GM12878 (cell line): ENCODE results near the gene TYW3. TPM values are rescaled to one million over a fixed set of nuclear protein-coding genes. Genes with fewer than 3 reads are reported as not detected.

Experiments
- ATAC-seq: fragments of 200-7000 bp; cut with Tn5 transposase; 3 replicates; pipeline ENCODE4 v1.9.1; 2020; ENCODE audit warnings: mild to moderate bottlenecking, moderate library complexity
- BruUV-seq: library from RNA; stranded (reverse); fragments of 400-500 nt; replicated peaks from 2 replicates; lab custom pipeline; 2021; lab: Mats Ljungman, UMichigan
- CTCF ChIA-PET: fragments of 300-600 bp; sonication (Branson Sonifier 250); formaldehyde crosslinking; extraction: SDS; loops from one replicate; lab custom pipeline; 2021; ENCODE audit warnings: inconsistent platforms; lab: Yijun Ruan, JAX
- POLR2A ChIA-PET: fragments of 350-600 bp; formaldehyde crosslinking; extraction: SDS; loops from one replicate; lab custom pipeline; 2021; ENCODE audit warnings: inconsistent platforms; lab: Charles Lee
- RAD21 ChIA-PET: fragments of 300-600 bp; sonication (Branson Sonifier 250); formaldehyde crosslinking; loops from one replicate; lab custom pipeline; 2023; ENCODE audit warnings: antibody characterized with exemption; ENCODE audit not compliant: unreplicated experiment; lab: Charles Lee
- SMC1A ChIA-PET: fragments of 300-600 bp; sonication (Branson Sonifier 250); formaldehyde crosslinking; loops from one replicate; lab custom pipeline; 2023; ENCODE audit not compliant: unreplicated experiment, uncharacterized antibody; lab: Charles Lee
- DNase-seq: peaks from one replicate; pipeline ENCODE4 v3.0.0-alpha.2; 2011; ENCODE audit warnings: low read depth, low spot score
- FAIRE-seq: peaks from 3 replicates; lab custom pipeline; 2011; peaks lifted over from hg19 to GRCh38; lab: Jason Lieb, UNC
- H2AFZ ChIP-seq: 2 replicates; pipeline ENCODE4 v1.6.0; 2011; ENCODE audit warnings: low read depth, low read length, control low read depth; ENCODE audit not compliant: control insufficient read depth
- H3K27ac ChIP-seq: 2 replicates; pipeline ENCODE4 v1.5.1; 2011; ENCODE audit warnings: control low read depth; ENCODE audit not compliant: control insufficient read depth, insufficient read depth
- H3K27me3 ChIP-seq, 2 experiments: replicated peaks in 1 of 2; 2 replicates each; pipeline versions ENCODE4 v1.6.0 to v1.6.1; 2011; ENCODE audit warnings: low read length in 1 of 2; ENCODE audit not compliant: control insufficient read depth in 2 of 2, insufficient read depth in 2 of 2
- H3K36me3 ChIP-seq, 2 experiments: 2 replicates each; pipeline ENCODE4 v1.5.1; 2011; ENCODE audit warnings: low read length in 1 of 2; ENCODE audit not compliant: control insufficient read depth in 2 of 2, insufficient read depth in 2 of 2
- H3K4me1 ChIP-seq: 2 replicates; pipeline ENCODE4 v1.6.1; 2011; ENCODE audit warnings: mild to moderate bottlenecking, low read length, moderate library complexity, mixed read lengths; ENCODE audit not compliant: control insufficient read depth, insufficient read depth
- H3K4me2 ChIP-seq: 2 replicates; pipeline ENCODE4 v1.6.0; 2011; ENCODE audit warnings: control low read depth; ENCODE audit not compliant: control insufficient read depth, insufficient read depth
- H3K4me3 ChIP-seq: fragments of 200-600 bp; sonication (generic); 2 replicates; pipeline ENCODE4 v1.5.1; 2016
- H3K79me2 ChIP-seq: 2 replicates; pipeline ENCODE4 v1.6.0; 2011; ENCODE audit warnings: low read length; ENCODE audit not compliant: control insufficient read depth, insufficient read depth
- H3K9ac ChIP-seq: 2 replicates; pipeline ENCODE4 v1.8.0; 2011; ENCODE audit warnings: low read length, control low read depth, mixed read lengths; ENCODE audit not compliant: control insufficient read depth, insufficient read depth
- H3K9me3 ChIP-seq: replicated peaks from 3 replicates; pipeline ENCODE4 v1.5.1; 2011; ENCODE audit warnings: mild to moderate bottlenecking, low read length; ENCODE audit not compliant: control insufficient read depth, insufficient read depth
- H4K20me1 ChIP-seq: 2 replicates; pipeline ENCODE4 v1.6.0; 2011; ENCODE audit not compliant: control insufficient read depth, insufficient read depth
- ATF2 ChIP-seq: IDR thresholded peaks from 2 replicates; pipeline ENCODE4 v1.6.1; 2012; ENCODE audit warnings: low read length, inconsistent platforms
- ATF7 ChIP-seq: fragments of 450-650 bp; IDR thresholded peaks from 2 replicates; pipeline ENCODE4 v1.6.1; 2016; ENCODE audit warnings: low read depth, mild to moderate bottlenecking
- BHLHE40 ChIP-seq, 2 experiments: fragments of 450-650 bp in 1 of 2; IDR thresholded peaks; 2 replicates each; pipeline ENCODE4 v1.6.1; 2011 to 2017; ENCODE audit warnings: low read depth in 2 of 2, borderline replicate concordance in 1 of 2, improper control_type of control experiment in 1 of 2, low read length in 1 of 2, mild to moderate bottlenecking in 1 of 2
- DPF2 ChIP-seq: fragments of 450-650 bp; IDR thresholded peaks from 2 replicates; pipeline ENCODE4 v1.6.1; 2017; ENCODE audit warnings: mild to moderate bottlenecking
- FOXK2 ChIP-seq: fragments of 450-650 bp; IDR thresholded peaks from 2 replicates; pipeline ENCODE4 v1.6.1; 2017; ENCODE audit warnings: mild to moderate bottlenecking, moderate library complexity
- GATAD2B ChIP-seq: fragments of 450-650 bp; conservative IDR thresholded peaks from 2 replicates; pipeline ENCODE4 v1.6.1; 2017; ENCODE audit warnings: low read depth, mild to moderate bottlenecking, moderate library complexity
- HSF1 ChIP-seq: fragments of 150-350 bp; IDR thresholded peaks from 2 replicates; pipeline ENCODE4 v1.6.1; 2014; ENCODE audit warnings: mild to moderate bottlenecking, low read depth, low read length
- IKZF1 ChIP-seq: fragments of 450-650 bp; conservative IDR thresholded peaks from 2 replicates; pipeline ENCODE4 v1.6.1; 2017; ENCODE audit warnings: antibody characterized with exemption, mild to moderate bottlenecking
- MTA2 ChIP-seq: fragments of 450-650 bp; IDR thresholded peaks from 2 replicates; pipeline ENCODE4 v1.6.1; 2016; ENCODE audit warnings: low read depth, mild to moderate bottlenecking, moderate library complexity
- NR2F1 ChIP-seq: fragments of 450-650 bp; conservative IDR thresholded peaks from 2 replicates; pipeline ENCODE4 v1.6.1; 2017; ENCODE audit warnings: mild to moderate bottlenecking
- NRF1 ChIP-seq: conservative IDR thresholded peaks from 2 replicates; pipeline ENCODE4 v1.6.1; 2011; ENCODE audit warnings: mild to moderate bottlenecking, low read depth, low read length, improper control_type of control experiment
- POLR2AphosphoS2 ChIP-seq: IDR thresholded peaks from 2 replicates; pipeline ENCODE4 v1.6.1; 2011; ENCODE audit warnings: low read depth, mild to moderate bottlenecking, low read length, improper control_type of control experiment, moderate library complexity
- RELA ChIP-seq: fragments of 450-650 bp; IDR thresholded peaks from 2 replicates; pipeline ENCODE4 v1.8.0; 2014; ENCODE audit warnings: borderline replicate concordance; ENCODE audit not compliant: partially characterized antibody
- RUNX3 ChIP-seq: IDR thresholded peaks from 2 replicates; pipeline ENCODE4 v1.6.1; 2012; ENCODE audit warnings: low read length, inconsistent platforms
- SMARCA5 ChIP-seq: fragments of 450-650 bp; IDR thresholded peaks from 2 replicates; pipeline ENCODE4 v1.6.1; 2017; ENCODE audit warnings: mild to moderate bottlenecking
- SP1 ChIP-seq: IDR thresholded peaks from one replicate; pipeline ENCODE4 v1.6.1; 2011; ENCODE audit warnings: low read depth, low read length
- WGBS: methylation state at CpG from one replicate; pipeline ENCODE4 v1.1.6; 2016; ENCODE audit warnings: low lambda C conversion rate; ENCODE audit not compliant: insufficient replicate concordance, insufficient coverage; ENCODE audit errors: missing lambda C conversion rate; 5-methylcytosine and 5-hydroxymethylcytosine counted together
- in situ Hi-C: fragments of 300-500 bp; cut with MboI; formaldehyde crosslinking; loops from 9 replicates; pipeline ENCODE4 v1.14.3; 2018; ENCODE audit warnings: mixed read lengths
- intact Hi-C: fragments of 100-400 bp; cut with micrococcal nuclease; formaldehyde crosslinking; loops from one replicate; pipeline ENCODE4 v1.14.2; 2022; ENCODE audit not compliant: unreplicated experiment
- polyA plus RNA-seq, 11 experiments: library from polyadenylated mRNA; depleted of rRNA in 4 of 11; unstranded in 6 of 11; stranded (reverse) in 5 of 11; fragments of >200 nt; fragmentation: Nextera tagmentation in 4 of 11; fragmentation: Illumina TruSeq in 1 of 11; extraction: Ambion mirVana in 4 of 11; extraction: Trizol in 1 of 11; gene quantifications; 1 replicate in 1 of 11; 2 replicates in 10 of 11; pipeline versions ENCODE4 v1.2.1 to v1.2.3, GENCODE V29; 2011 to 2016; ENCODE audit warnings: inconsistent platforms in 2 of 11, missing spikeins in 2 of 11, low read depth in 1 of 11
- total RNA-seq, 4 experiments: library from RNA; depleted of rRNA in 3 of 4; stranded (reverse); fragments of >200 nt in 3 of 4; fragmentation: Illumina TruSeq in 1 of 4; extraction: Trizol in 1 of 4; gene quantifications; 2 replicates each; pipeline versions ENCODE4 v1.2.1 to v1.2.3, GENCODE V29; 2013 to 2021
- TF ChIP-seq, protein P1 (sequence below): fragments of 450-650 bp; IDR thresholded peaks from 2 replicates; pipeline ENCODE4 v1.6.1; 2017; ENCODE audit warnings: mild to moderate bottlenecking, moderate library complexity

TYW3 gene
- total and polyA plus RNA-seq, 10 of the 15 experiments (the other 5 are each of a cell fraction or from before 2014, with no cell fraction given), result 18.6 to 54.4 (median 32.8) TPM

- peaks cover 6% of the 10 kb centered on the region; the same call in 1 of the 3 replicates for H3K9me3 ChIP-seq
- no peaks in the 10 kb centered on the region for H3K79me2 ChIP-seq
- H3K4me1 ChIP-seq, result no peaks in the 10 kb centered on the region
- H3K4me2 ChIP-seq, result no peak overlapping the region
- in situ Hi-C loops (no loop called here), intact Hi-C loops (no loop called here)
- FAIRE-seq, result no peak
- no peak overlapping the region for H3K9ac ChIP-seq
- POLR2A ChIA-PET, result interaction anchor here (0.6 to 2.8 kb wide), 5 partner anchors 10 to 34 kb away, joined by 3 to 25 read pairs (median 5); partner anchors contain the start of genes CRYZ and TYW3
- H3K4me3 ChIP-seq, result no peak overlapping the region
- no peaks in the 10 kb centered on the region for H4K20me1 ChIP-seq
- no peaks in the 10 kb centered on the region for H3K27me3 ChIP-seq
- ATAC-seq, result peak; percentile 96
- no peak overlapping the region for H3K27ac ChIP-seq
- SMC1A ChIA-PET, result interaction anchor here (0.7 to 8.9 kb wide), 9 partner anchors 8 to 552 kb away, joined by 3 to 142 read pairs (median 5); partner anchors contain the start of genes CRYZ and TYW3
- CTCF ChIA-PET, result interaction anchor here (0.6 to 5.6 kb wide), 9 partner anchors 9 to 454 kb away, joined by 3 to 42 read pairs (median 4); partner anchors contain the start of genes CRYZ and TYW3
- DNase-seq, result no peak
- 80% methylated on average over 1 of the region's 1 CpG for WGBS
- BruUV-seq, result no TSS peak
- H3K36me3 ChIP-seq, result peaks cover 4 to 16% of the 10 kb centered on the region in 2 experiments
- H2AFZ ChIP-seq, result no peak overlapping the region
- RAD21 ChIA-PET, result interaction anchor here (1.6 to 7.6 kb wide), 4 partner anchors 16 to 60 kb away, joined by 4 to 91 read pairs (median 15); partner anchors contain the start of genes CRYZ and TYW3
- no peak for TF ChIP-seq POLR2AphosphoS2
- no peak for TF ChIP-seq SMARCA5
- TF ChIP-seq RELA, result no peak
- TF ChIP-seq NR2F1, result 0 out of 2 replicates have a peak, but pooled peaks have one; percentile 11
- no peak for TF ChIP-seq HSF1
- 0 out of 2 replicates have a peak, but pooled peaks have one; percentile 18 for TF ChIP-seq DPF2
- no peak for TF ChIP-seq NRF1
- peak; percentile 99 for TF ChIP-seq ATF7
- 0 out of 4 replicates have a peak, but pooled peaks of 1 of the 2 experiments have one; percentile 7 for TF ChIP-seq BHLHE40 (IDR thresholded peaks at IDR 0.05; ENCODE audit: borderline replicate concordance in 1 of 2, low read depth in 2 of 2, low read length in 1 of 2)
- TF ChIP-seq RUNX3, result no peak
- peak; percentile 49; the same call in 1 of the 2 replicates for TF ChIP-seq IKZF1
- peak; percentile 58 for TF ChIP-seq MTA2
- TF ChIP-seq SP1, result no peak
- TF ChIP-seq, protein P1, sequence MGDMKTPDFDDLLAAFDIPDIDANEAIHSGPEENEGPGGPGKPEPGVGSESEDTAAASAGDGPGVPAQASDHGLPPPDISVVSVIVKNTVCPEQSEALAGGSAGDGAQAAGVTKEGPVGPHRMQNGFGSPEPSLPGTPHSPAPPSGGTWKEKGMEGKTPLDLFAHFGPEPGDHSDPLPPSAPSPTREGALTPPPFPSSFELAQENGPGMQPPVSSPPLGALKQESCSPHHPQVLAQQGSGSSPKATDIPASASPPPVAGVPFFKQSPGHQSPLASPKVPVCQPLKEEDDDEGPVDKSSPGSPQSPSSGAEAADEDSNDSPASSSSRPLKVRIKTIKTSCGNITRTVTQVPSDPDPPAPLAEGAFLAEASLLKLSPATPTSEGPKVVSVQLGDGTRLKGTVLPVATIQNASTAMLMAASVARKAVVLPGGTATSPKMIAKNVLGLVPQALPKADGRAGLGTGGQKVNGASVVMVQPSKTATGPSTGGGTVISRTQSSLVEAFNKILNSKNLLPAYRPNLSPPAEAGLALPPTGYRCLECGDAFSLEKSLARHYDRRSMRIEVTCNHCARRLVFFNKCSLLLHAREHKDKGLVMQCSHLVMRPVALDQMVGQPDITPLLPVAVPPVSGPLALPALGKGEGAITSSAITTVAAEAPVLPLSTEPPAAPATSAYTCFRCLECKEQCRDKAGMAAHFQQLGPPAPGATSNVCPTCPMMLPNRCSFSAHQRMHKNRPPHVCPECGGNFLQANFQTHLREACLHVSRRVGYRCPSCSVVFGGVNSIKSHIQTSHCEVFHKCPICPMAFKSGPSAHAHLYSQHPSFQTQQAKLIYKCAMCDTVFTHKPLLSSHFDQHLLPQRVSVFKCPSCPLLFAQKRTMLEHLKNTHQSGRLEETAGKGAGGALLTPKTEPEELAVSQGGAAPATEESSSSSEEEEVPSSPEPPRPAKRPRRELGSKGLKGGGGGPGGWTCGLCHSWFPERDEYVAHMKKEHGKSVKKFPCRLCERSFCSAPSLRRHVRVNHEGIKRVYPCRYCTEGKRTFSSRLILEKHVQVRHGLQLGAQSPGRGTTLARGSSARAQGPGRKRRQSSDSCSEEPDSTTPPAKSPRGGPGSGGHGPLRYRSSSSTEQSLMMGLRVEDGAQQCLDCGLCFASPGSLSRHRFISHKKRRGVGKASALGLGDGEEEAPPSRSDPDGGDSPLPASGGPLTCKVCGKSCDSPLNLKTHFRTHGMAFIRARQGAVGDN, result peak; percentile 70
- TF ChIP-seq GATAD2B, result peak; percentile 97
- peak; percentile 46; the same call in 1 of the 2 replicates for TF ChIP-seq ATF2
- no peak for TF ChIP-seq FOXK2
These were observed 16.0 kb downstream of the TYW3 start for GRCh38 chr1:74748960-74749359.
